GM18508 (cell line): ENCODE measurements around the gene TMEM179B.
"Not testable (repeated sequence)": the region's sequence is repeated elsewhere in the genome, so short reads cannot be mapped to it uniquely, and the experiment has no call there.

Experiments used
- ATAC-seq: cut with Tn5 transposase; IDR thresholded peaks from one replicate; pipeline ENCODE4 v1.9.1; 2021; ENCODE audit warnings: moderate number of reproducible peaks; ENCODE audit not compliant: insufficient read depth, unreplicated experiment

The TMEM179B gene

GRCh38 chr11:62786318-62787004 lies 741 bp upstream of the TMEM179B start:
- no peak for ATAC-seq

DNA sequence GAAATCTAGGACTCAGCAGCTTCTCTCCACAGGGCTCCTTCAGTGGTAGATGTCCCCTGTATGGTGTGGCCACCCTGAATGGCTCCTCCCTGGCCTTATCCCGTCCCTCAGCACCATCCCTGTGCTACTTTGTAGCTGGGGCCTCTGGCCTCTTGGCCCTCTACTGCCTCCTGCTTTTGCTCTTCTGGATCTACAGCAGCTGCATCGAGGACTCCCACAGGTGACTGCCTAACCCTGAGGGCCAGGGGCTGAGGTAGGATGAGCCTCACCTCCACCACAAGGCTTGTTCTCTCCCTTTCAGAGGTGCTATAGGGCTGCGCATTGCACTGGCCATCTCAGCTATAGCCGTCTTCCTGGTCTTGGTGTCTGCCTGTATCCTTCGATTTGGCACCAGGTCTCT lies 1.8 kb downstream of the TMEM179B start:
- ATAC-seq, result no peak

DNA sequence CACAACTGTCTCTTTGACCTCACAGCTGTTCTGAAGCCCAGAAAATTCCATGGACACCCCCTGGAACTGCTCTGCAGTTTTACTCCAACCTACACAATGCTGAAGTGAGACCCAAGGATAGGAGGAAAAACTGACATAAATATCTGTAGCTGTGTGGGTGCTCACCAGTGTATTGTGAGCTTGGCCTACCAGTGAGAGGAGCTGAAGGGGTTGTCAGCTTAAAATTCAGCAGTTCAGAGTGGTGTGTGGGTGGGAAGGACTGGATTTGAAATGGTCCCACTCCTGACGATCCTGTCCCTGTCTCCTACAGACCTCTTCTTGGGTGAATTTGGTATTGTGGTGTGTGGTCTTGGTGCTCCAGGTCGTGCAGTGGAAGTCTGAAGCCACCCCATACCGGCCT lies 2.4 kb downstream of the TMEM179B start:
- no peak for ATAC-seq

DNA sequence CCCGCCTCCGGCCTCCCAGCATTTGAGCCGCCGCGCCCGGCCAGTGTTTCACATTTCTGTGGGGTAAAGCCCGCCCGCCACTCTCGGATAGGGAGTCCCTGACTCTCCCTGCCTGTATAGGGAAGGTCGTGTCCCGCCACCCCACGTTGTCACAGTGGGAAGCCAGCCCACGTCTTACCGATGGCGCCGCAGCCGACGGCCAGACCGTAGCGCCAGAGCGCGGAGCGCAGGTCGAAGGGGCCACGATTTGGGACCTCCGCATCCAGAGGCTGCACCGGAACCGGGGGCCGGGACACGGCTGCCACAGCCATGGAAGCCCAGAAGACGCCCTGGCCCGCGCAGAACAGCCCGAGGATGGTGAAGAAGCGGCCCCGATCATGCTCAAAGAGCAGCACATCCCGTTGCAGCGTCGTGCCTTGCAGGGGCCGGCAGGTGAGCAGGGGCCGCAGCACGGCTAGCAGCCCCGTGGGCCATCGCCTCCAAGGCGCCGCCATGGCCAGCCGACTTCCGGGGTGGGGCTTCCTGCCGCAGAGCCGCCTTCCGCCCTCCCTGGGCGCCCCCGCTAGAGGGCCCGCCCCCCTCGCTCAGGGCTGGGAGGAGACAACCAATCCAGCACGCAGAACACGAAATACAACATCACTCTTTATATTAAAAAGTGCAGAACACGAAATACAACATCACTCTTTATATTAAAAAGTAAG lies 4.4 kb downstream of the TMEM179B start, which contains the start of gene TMEM223:
Gene TMEM223, minus strand, starts transcription at position 506 of the 701 bp plus-strand sequence. Its CDS starts 12 bp downstream, at position 494.
- no peak for ATAC-seq

DNA sequence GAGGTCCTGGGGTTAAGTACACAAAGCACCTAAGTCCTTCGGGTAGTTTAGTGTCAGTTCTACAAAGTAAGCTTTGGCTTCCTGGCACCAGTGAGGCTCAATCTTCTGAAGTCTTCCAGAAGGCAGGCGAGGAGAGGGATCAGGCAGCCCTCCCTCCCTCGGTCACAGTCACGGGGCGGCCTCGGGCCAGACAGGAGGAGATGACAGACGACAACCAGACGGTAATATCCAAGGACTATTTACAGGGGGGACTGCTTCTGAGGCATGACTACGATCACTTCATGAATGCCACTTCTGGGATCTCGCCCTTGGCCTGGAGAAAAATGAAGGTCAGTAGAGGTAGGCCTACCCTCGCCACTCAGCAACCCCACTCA lies 5.0 kb downstream of the TMEM179B start:
- no peak for ATAC-seq

- ATAC-seq, result no peak
Measured at GRCh38 chr11:62794201-62794775, 7.1 kb downstream of the TMEM179B start.

DNA sequence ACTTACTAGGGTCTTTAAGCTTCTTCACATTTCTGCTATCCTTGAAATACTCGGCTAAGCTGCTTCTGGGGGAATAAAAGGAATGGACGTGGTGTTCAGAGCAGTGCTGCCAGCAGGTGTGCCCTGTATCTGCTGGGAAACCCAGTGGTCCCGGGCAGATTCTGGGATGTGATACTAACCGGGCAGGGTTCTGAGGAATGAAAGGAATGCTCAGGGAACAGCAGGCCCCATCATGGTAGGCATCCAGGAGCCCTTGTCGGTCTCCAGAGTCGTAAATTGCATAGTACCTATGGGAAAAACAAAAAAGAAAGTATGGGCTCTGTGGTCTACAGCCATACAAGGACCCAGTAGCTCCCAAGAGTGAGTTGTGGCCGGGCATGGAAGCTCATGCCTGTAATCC lies 9.1 kb downstream of the TMEM179B start:
- no peak for ATAC-seq

GRCh38 chr11:62799486-62799885 lies 12.3 kb downstream of the TMEM179B start:
- ATAC-seq, result no peak

DNA sequence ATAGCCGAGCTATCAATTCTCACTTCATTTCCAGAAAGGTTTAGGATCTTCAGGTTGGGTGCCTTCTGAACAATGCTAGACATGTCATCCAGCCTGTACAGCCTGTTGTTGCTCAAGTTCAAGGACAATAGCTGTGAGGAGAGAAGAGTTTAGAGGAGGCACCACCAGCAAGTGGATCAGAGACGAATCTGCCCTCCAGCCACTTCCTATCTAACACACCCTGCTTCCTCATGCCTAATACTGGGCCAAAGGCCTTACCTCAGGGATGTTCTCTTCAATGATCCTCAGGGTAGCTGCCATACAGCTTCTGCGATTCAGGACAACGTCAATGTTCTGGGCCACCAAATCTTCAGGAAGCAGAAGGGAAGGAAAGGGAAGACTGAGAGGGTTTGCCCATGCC lies 13.9 kb downstream of the TMEM179B start:
- ATAC-seq, result no peak

DNA sequence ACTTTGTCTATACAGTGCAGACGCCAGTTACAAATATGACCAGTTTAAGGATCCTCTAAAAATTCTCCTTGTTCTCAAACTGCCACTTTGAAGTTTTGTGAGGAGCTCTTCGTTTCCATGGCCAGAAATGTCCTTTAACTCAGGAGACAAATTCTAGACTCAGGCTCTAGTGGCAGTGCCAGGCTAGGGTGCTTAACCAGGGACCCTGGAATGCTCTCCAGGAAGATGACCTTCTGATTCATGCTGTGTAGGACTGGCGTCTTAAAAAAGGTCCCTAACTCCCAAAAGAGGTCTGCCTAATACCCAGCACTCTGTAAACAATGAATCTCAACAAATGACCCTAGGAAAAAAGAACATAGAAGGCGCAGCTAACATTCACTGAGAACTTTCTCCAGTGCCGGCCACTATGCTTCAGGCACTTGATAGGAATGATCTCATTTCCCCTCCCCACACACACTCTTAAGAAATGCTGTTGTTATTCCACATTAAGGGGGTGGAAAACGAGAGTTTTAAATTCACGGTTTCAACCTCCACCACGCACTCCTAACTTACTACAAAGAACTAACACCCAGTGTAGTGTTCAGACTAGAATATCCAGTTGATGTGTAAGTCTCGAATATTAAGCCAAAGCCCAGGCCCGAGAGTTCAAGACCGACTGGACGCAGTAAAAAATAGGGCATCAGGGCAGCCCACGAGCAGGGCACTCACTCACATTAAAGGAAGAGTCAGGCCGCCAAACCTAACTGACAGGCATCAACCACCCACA lies 17.3 kb downstream of the TMEM179B start:
- ATAC-seq, result peak; percentile 13

DNA sequence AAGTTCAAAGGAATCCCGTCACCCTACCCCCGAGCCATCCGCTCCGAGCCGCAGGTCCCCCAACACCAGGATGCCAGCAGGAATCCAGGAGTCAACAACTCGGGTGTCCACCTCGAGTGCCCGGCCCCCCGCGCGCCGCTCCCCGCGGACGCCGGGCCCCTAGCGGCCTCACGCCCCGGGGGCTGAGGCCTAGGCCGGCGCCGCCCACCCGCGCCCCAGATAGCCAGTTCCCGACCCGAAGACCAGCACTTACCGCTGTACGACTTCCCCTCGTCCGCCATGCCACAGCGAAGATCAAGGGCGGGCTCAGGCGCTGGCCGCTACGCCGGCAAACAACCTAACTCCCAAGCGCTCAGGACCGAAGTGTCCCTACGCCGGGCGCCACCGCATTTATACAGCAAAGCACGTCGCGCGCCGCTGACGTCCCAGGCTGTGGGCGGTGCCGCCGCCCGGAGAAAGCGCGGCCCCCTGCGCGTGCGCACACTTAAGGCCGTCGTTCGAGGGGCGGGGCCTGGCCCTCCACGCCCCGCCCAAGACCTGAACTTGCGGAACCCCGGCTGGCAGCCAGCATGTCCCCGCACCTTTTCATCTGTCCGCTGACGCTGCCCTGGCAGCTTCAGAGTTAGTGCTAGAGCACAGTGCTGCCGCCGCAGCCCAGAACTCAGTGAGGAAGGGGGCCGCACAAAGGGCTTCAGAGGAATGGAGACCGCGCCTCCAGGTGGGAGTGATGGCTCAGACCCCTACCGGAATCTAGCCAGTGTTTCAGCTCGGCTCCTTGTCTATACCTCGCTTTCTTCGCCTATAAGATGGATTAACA lies 18.1 kb downstream of the TMEM179B start, which contains the start of gene NXF1:
Gene NXF1, minus strand, starts transcription at position 365 of the 817 bp plus-strand sequence. Its CDS starts 84 bp downstream, at position 281.
- ATAC-seq, result peak; percentile 35

DNA sequence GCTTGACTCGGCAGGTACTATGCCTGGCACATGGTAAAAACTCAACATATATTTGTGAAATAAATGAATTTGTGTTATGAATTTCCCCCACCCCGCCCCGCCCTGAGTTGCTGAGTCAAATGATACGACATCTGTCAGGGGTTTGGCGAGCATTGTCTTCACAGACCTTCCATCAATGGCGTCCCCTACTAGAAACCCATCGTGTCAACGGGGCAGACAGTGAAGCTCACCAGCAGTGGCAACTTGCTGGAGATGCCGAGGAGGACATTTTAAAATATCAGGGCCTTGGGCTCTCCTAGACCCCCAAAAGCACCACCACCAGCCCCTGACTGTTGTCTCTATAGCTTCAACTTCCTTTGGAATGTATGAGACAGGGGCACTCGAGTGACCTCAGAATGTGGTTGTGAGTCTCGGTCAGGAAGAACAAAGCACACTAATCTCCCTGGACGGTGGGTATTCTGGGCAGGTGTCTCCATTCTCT lies 18.8 kb downstream of the TMEM179B start:
- no peak for ATAC-seq

GRCh38 chr11:62806611-62807121 lies 19.5 kb downstream of the TMEM179B start:
- ATAC-seq, result no peak

DNA sequence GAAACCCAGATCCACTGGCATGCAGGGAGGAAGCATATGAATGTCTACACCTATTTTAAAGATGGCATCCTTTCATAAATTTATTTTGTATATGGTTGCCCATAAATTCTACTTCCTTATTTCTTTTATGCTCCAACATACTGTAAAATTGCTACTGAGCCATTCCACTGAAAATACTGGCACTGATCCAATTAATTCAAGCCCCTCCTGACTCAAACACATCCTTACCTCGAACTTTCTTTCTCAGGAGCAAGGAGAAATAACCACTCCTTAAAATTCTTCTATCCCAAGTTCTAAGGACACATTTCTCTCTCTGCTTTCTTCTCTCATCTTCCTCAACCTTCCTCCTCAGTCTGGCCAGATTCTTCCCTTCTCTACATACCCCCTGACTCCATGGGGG lies 23.5 kb downstream of the TMEM179B start:
- no peak for ATAC-seq

DNA sequence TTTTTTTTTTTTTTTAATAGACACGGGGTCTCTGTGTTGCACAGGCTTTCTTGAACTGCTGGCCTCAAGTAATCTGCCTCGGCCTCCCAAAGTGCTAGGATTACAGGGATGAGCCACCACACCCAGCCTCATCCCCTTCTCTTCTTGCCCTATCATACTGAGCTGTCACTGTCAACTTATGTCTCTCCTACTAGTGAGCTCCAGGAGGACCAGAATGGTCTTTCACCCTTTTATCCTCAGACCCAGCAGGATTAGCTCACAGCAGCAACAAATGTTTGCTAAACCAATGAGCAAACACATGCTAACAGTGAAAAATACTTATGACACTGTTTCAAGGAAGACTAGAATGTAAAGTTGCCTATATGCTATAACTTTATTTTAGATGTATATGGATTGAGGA lies 24.5 kb downstream of the TMEM179B start:
- no peak for ATAC-seq

DNA sequence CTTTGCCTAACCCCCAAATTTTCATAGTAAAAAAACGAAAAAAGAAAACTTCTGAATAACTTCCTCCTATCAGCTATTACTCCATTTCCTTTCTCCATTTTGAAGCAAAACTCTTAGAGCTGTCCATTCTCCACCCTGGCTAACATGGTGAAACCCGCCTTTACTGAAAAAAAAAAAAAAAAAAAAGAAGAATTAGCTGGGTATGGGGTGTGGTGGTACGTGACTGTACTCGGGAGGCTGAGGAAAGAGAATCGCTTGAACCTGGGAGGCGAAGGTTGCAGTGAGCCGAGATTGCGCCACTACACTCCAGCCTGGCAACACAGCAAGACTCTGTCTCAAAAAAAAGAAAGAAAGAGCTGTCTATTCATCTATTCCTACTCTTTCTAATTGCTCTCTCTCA lies 29.4 kb downstream of the TMEM179B start:
- ATAC-seq, result no peak

DNA sequence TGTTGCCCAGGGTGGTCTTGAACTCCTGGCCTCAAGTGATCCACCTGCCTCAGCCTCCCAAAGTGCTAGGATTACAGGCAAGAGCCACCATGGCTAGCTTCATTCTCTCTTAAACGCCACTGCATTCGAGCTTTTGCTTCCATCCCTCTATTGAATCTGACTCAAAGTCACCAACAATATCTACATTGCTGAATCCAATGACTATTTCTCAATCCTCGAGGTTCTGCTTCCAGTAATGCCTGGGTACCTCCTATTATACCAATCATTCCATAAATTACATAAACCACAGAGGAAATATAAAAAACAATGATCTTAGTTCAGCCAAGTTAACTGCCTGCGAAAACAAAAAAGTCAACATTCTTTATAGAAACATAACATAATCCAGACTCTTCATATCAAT lies 29.9 kb downstream of the TMEM179B start:
- ATAC-seq, result no peak

- ATAC-seq, result no peak
Measured at GRCh38 chr11:62823677-62824076, 36.5 kb downstream of the TMEM179B start.

- ATAC-seq, result not testable (repeated sequence)
Measured at GRCh38 chr11:62828130-62828529, 40.9 kb downstream of the TMEM179B start.
